Effector memory CD4-positive, alpha-beta T cell (primary cell): ENCODE results near the gene TAB2.

Source experiments
- DNase-seq, 3 donors: peaks; one replicate each; pipeline ENCODE4 v3.0.0-alpha.2; 2020
- H3K27ac ChIP-seq: 2 replicates; pipeline ENCODE4 v1.7.0; 2013; ENCODE audit warnings: mild to moderate bottlenecking, low read length, moderate library complexity; ENCODE audit not compliant: insufficient read depth, poor library complexity, severe bottlenecking
- H3K27me3 ChIP-seq: replicated peaks from 2 replicates; pipeline ENCODE4 v1.7.0; 2013; ENCODE audit warnings: mild to moderate bottlenecking, low read length; ENCODE audit not compliant: insufficient read depth, control insufficient read depth, poor library complexity, severe bottlenecking
- H3K36me3 ChIP-seq: 2 replicates; pipeline ENCODE4 v1.7.0; 2013; ENCODE audit warnings: mild to moderate bottlenecking, low read length, moderate library complexity; ENCODE audit not compliant: control insufficient read depth, insufficient read depth
- H3K4me1 ChIP-seq: 2 replicates; pipeline ENCODE4 v1.7.0; 2013; ENCODE audit warnings: low read length, mild to moderate bottlenecking; ENCODE audit not compliant: control insufficient read depth, insufficient read depth, poor library complexity, severe bottlenecking
- H3K4me3 ChIP-seq: 2 replicates; pipeline ENCODE4 v1.7.0; 2013; ENCODE audit warnings: low read length, low read depth, mild to moderate bottlenecking; ENCODE audit not compliant: insufficient read depth, poor library complexity, severe bottlenecking
- H3K9me3 ChIP-seq: 2 replicates; pipeline ENCODE4 v1.7.0; 2013; ENCODE audit warnings: mild to moderate bottlenecking, low read length, moderate library complexity; ENCODE audit not compliant: control insufficient read depth

The TAB2 gene

GRCh38 chr6:149284904-149285303 is 32.6 kb upstream of the TAB2 start:
- no peak for DNase-seq
- Histone ChIP-seq H3K9me3 (no peaks in the 10 kb centered on the region), H3K27ac (no peak overlapping the region), H3K27me3 (no peaks in the 10 kb centered on the region), H3K4me3 (no peak overlapping the region), H3K4me1 (no peaks in the 10 kb centered on the region), H3K36me3 (no peaks in the 10 kb centered on the region)

- Histone ChIP-seq H3K4me1 (no peaks in the 10 kb centered on the region), H3K27ac (no peak overlapping the region), H3K4me3 (no peak overlapping the region), H3K36me3 (no peaks in the 10 kb centered on the region), H3K27me3 (no peaks in the 10 kb centered on the region), H3K9me3 (no peaks in the 10 kb centered on the region)
- DNase-seq = no peak
These were observed 31.9 kb upstream of the TAB2 start for GRCh38 chr6:149285626-149286025.

- Histone ChIP-seq H3K4me1 (no peaks in the 10 kb centered on the region), H3K4me3 (no peak overlapping the region), H3K27me3 (no peaks in the 10 kb centered on the region), H3K36me3 (no peaks in the 10 kb centered on the region), H3K27ac (no peak overlapping the region), H3K9me3 (no peaks in the 10 kb centered on the region)
- DNase-seq = no peak
These were observed 30.6 kb upstream of the TAB2 start for GRCh38 chr6:149286905-149287304.

- Histone ChIP-seq H3K27me3 (no peaks in the 10 kb centered on the region), H3K9me3 (no peaks in the 10 kb centered on the region), H3K4me3 (no peak overlapping the region), H3K27ac (no peak overlapping the region), H3K4me1 (no peaks in the 10 kb centered on the region), H3K36me3 (no peaks in the 10 kb centered on the region)
- no peak for DNase-seq
These were observed 28.2 kb upstream of the TAB2 start for GRCh38 chr6:149289192-149289781.

- Histone ChIP-seq H3K27me3 (no peaks in the 10 kb centered on the region), H3K4me1 (no peaks in the 10 kb centered on the region), H3K27ac (no peak overlapping the region), H3K36me3 (no peaks in the 10 kb centered on the region), H3K4me3 (no peak overlapping the region), H3K9me3 (no peaks in the 10 kb centered on the region)
- DNase-seq = no peak
These were observed 27.5 kb upstream of the TAB2 start for GRCh38 chr6:149289966-149290365.

- no peak overlapping the region for H3K27ac ChIP-seq
- no peak overlapping the region for H3K4me3 ChIP-seq
- no peaks in the 10 kb centered on the region for H3K4me1 ChIP-seq
- no peaks in the 10 kb centered on the region for H3K9me3 ChIP-seq
- DNase-seq = no peak
- H3K27me3 ChIP-seq = no peaks in the 10 kb centered on the region
- no peaks in the 10 kb centered on the region for H3K36me3 ChIP-seq
These were observed 24.3 kb upstream of the TAB2 start for GRCh38 chr6:149293244-149293643.

- no peaks in the 10 kb centered on the region for H3K36me3 ChIP-seq
- DNase-seq = no peak
- no peak overlapping the region for H3K4me3 ChIP-seq
- no peaks in the 10 kb centered on the region for H3K9me3 ChIP-seq
- no peaks in the 10 kb centered on the region for H3K4me1 ChIP-seq
- H3K27ac ChIP-seq = no peak overlapping the region
- no peaks in the 10 kb centered on the region for H3K27me3 ChIP-seq
These were observed 16.9 kb upstream of the TAB2 start for GRCh38 chr6:149300563-149300962.

GRCh38 chr6:149302723-149303122 is 14.8 kb upstream of the TAB2 start:
- H3K4me3 ChIP-seq = no peak overlapping the region
- H3K27ac ChIP-seq = no peak overlapping the region
- DNase-seq = no peak
- H3K9me3 ChIP-seq = no peaks in the 10 kb centered on the region
- no peaks in the 10 kb centered on the region for H3K4me1 ChIP-seq
- no peaks in the 10 kb centered on the region for H3K27me3 ChIP-seq
- H3K36me3 ChIP-seq = no peaks in the 10 kb centered on the region

- DNase-seq = no peak
- no peak overlapping the region for H3K4me3 ChIP-seq
- no peaks in the 10 kb centered on the region for H3K4me1 ChIP-seq
- no peak overlapping the region for H3K27ac ChIP-seq
- H3K27me3 ChIP-seq = no peaks in the 10 kb centered on the region
- H3K36me3 ChIP-seq = no peaks in the 10 kb centered on the region
- H3K9me3 ChIP-seq = no peaks in the 10 kb centered on the region
These were observed 14.0 kb upstream of the TAB2 start for GRCh38 chr6:149303468-149303867.

GRCh38 chr6:149305372-149305771 is 12.1 kb upstream of the TAB2 start:
- no peaks in the 10 kb centered on the region for H3K4me1 ChIP-seq

More at GRCh38 chr6:149305372-149305771, 12.1 kb upstream of the TAB2 start:
- Histone ChIP-seq H3K4me3 (no peak overlapping the region), H3K9me3 (no peaks in the 10 kb centered on the region), H3K27me3 (no peaks in the 10 kb centered on the region), H3K27ac (no peak overlapping the region), H3K36me3 (no peaks in the 10 kb centered on the region)
- DNase-seq = no peak
